Transverse colon (tissue), 4 donors: Measurements from ENCODE around the gene DNAJB5. TPM values are rescaled to one million over a fixed set of nuclear protein-coding genes. Genes with fewer than 3 reads are reported as not detected.

Experiments used
- DNase-seq: peaks from one replicate; pipeline ENCODE4 v3.0.0-alpha.2; 2019
- H3K27ac ChIP-seq, 4 donors: fragments of 200-600 bp; sonication (generic); 2 replicates each; pipeline ENCODE4 v1.5.1; 2016 to 2018; ENCODE audit warnings: inconsistent platforms in 4 of 4
- H3K27me3 ChIP-seq: fragments of 200-600 bp; sonication (generic); 2 replicates; pipeline ENCODE4 v1.5.1; 2017; ENCODE audit warnings: inconsistent platforms
- H3K36me3 ChIP-seq, 4 donors: fragments of 200-600 bp; sonication (generic); 2 replicates each; pipeline ENCODE4 v1.5.1; 2017 to 2019; ENCODE audit warnings: inconsistent platforms in 4 of 4
- H3K4me1 ChIP-seq, 4 donors: fragments of 200-600 bp; sonication (generic); 2 replicates each; pipeline ENCODE4 v1.5.1; 2017 to 2020; ENCODE audit warnings: inconsistent platforms in 4 of 4
- H3K4me3 ChIP-seq, 4 donors: fragments of 200-600 bp; sonication (generic); 1 replicate in 1 of 4; 2 replicates in 3 of 4; pipeline versions ENCODE4 v1.5.1 to v1.6.1; 2017 to 2019; ENCODE audit warnings: inconsistent platforms in 4 of 4
- H3K9me3 ChIP-seq, 2 donors: fragments of 200-600 bp; sonication (generic); 2 replicates each; pipeline ENCODE4 v1.5.1; 2017 to 2019; ENCODE audit warnings: inconsistent platforms in 2 of 2
- POLR2AphosphoS5 ChIP-seq, 3 donors: sonication (generic); formaldehyde crosslinking; IDR thresholded peaks; one replicate each; pipeline ENCODE4 v1.6.1; 2016; ENCODE audit warnings: antibody characterized with exemption in 3 of 3
- WGBS, 2 donors: methylation state at CpG; one replicate each; pipeline ENCODE4 v1.1.5; 2018; ENCODE audit warnings: low coverage in 1 of 2; 5-methylcytosine and 5-hydroxymethylcytosine counted together
- in situ Hi-C, 4 donors: fragments of 200-750 bp; cut with MboI; loops; one replicate each; pipeline versions ENCODE4 v1.15.0 to v1.15.1; 2017; ENCODE audit warnings: low sequenced_read_pairs in 3 of 4, low pct_ligation_motif_present in 1 of 4, low pct_unique_long_range_greater_than_20kb in 1 of 4
- intact Hi-C: fragments of 100-400 bp; cut with DNase I; formaldehyde crosslinking; loops from one replicate; pipeline ENCODE4 v1.15.1; 2023; ENCODE audit warnings: low total_unique reads
- total RNA-seq, 4 donors: library from RNA; depleted of rRNA; stranded (reverse); fragments of >200 nt; gene quantifications; one replicate each; pipeline ENCODE4 v1.1.0, GENCODE V29; 2016

The DNAJB5 gene
- total RNA-seq, 4 donors from 2014 or later, result 4.1 to 22.5 (median 10.2) TPM

DNA sequence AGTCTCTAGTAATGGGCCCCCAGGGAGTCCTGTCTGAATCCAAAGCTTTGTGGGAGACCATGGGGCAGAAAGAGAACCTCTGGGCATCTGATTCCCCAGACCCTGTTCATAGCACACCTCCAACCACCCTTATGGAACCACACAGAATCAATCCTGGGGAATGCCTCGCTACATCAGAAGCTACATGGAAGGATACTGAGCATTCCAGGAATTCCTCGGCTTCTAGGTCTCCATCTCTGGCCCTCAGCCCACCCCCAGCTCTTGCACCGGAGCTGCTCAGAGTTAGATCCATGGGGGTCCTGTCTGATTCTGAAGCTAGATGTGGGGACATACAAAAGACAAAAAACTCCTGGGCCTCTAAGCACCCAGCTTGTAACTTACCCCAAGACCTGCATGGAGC lies 54.5 kb downstream of the DNAJB5 start:
- no peak for TF ChIP-seq POLR2AphosphoS5 (IDR thresholded peaks at IDR 0.05)
- Histone ChIP-seq H3K4me3 (no peak overlapping the region), H3K4me1 (no peaks in the 10 kb centered on the region), H3K27ac (no peak overlapping the region), H3K27me3 (no peaks in the 10 kb centered on the region), H3K9me3 (no peaks in the 10 kb centered on the region), H3K36me3 (no peaks in the 10 kb centered on the region)
- WGBS, 2 donors, result 83% methylated on average over 1 of the region's 3 CpGs; no CpG with 5 or more reads in 1 of the 2 donors
- intact Hi-C loops (no loop called here), in situ Hi-C loops (no loop called here)
- no peak for DNase-seq

Other genes starting within 250 kb of the DNAJB5 start
- under 1 TPM in 2 of 4 donors, not detected in 2; 0.16 to 0.27 TPM for gene PHF24, start 31.5 kb upstream of the DNAJB5 start, total RNA-seq
- gene VCP, start 82.9 kb downstream of the DNAJB5 start, total RNA-seq, result 100 to 1,000 TPM in 3 of 4 donors, 10 to 100 TPM in 1; 45.3 to 196 (median 124) TPM
- 10 to 100 TPM in 3 of 4 donors, 1 to 10 TPM in 1; 6.6 to 90.0 (median 51.6) TPM for gene FANCG, start 90.2 kb downstream of the DNAJB5 start, total RNA-seq
- gene PIGO, start 106.8 kb downstream of the DNAJB5 start, total RNA-seq, result 10 to 100 TPM; 19.1 to 50.1 (median 24.8) TPM
- gene STOML2, start 113.4 kb downstream of the DNAJB5 start, total RNA-seq, result 10 to 100 TPM; 36.7 to 99.1 (median 70.9) TPM
- 10 to 100 TPM; 23.9 to 30.0 (median 27.3) TPM for gene ATOSB, start 126.1 kb downstream of the DNAJB5 start, total RNA-seq
- 10 to 100 TPM; 52.1 to 67.0 (median 58.9) TPM for gene UNC13B, start 172.3 kb downstream of the DNAJB5 start, total RNA-seq